Activated T-cell treated with anti-CD3 and anti-CD28 coated beads, Interleukin-2, amount 50 U/mL, for 72 hours (primary cell): ENCODE results near the gene PER2. TPM values are rescaled to one million over a fixed set of nuclear protein-coding genes. Genes with fewer than 3 reads are reported as not detected.

Experiments used
- ATAC-seq, 2 donors: fragments of 150-1000 bp; cut with Tn5 transposase; replicated peaks in 1 of 2; 2 replicates each; pipeline ENCODE4 v1.10.0; 2021; ENCODE audit warnings: moderate library complexity in 2 of 2, mild to moderate bottlenecking in 1 of 2
- DNase-seq, 2 donors: peaks; one replicate each; pipeline ENCODE4 v3.0.0; 2021 to 2022; ENCODE audit warnings: mixed read lengths in 1 of 2
- H3K27ac Mint-ChIP-seq: one replicate; pipeline ENCODE4 v1.8.0; 2022; ENCODE audit warnings: mild to moderate bottlenecking, moderate library complexity, mixed read lengths
- H3K27me3 Mint-ChIP-seq: one replicate; pipeline ENCODE4 v1.8.0; 2022; ENCODE audit warnings: low read depth, mixed read lengths
- H3K36me3 Mint-ChIP-seq, 2 donors: one replicate each; pipeline ENCODE4 v1.8.0; 2022; ENCODE audit warnings: mixed read lengths in 2 of 2, mild to moderate bottlenecking in 1 of 2; ENCODE audit not compliant: insufficient read depth in 2 of 2
- H3K4me1 Mint-ChIP-seq: one replicate; pipeline ENCODE4 v1.8.0; 2022; ENCODE audit warnings: low read depth, mixed read lengths
- H3K4me3 Mint-ChIP-seq, 2 donors: one replicate each; pipeline ENCODE4 v1.8.0; 2022; ENCODE audit warnings: mild to moderate bottlenecking in 2 of 2, mixed read lengths in 2 of 2, moderate library complexity in 2 of 2
- H3K9me3 Mint-ChIP-seq, 2 donors: one replicate each; pipeline ENCODE4 v1.8.0; 2022; ENCODE audit warnings: mixed read lengths in 2 of 2
- total RNA-seq, 2 donors: library from RNA; stranded (reverse); gene quantifications; one replicate each; pipeline ENCODE4 v1.2.3, GENCODE V29; 2022

PER2 gene
- total RNA-seq, 2 donors from 2014 or later = 8.9 to 12.4 TPM

GRCh38 chr2:238202326-238203093 lies 85.9 kb downstream of the PER2 start:
- H3K4me3 Mint-ChIP-seq = peak overlapping the region; percentile 86 to 94
- peaks cover 53% of the 10 kb centered on the region for H3K4me1 Mint-ChIP-seq
- no peak for DNase-seq
- no peaks in the 10 kb centered on the region for H3K27me3 Mint-ChIP-seq
- H3K27ac Mint-ChIP-seq = peak overlapping the region; percentile 62
- H3K36me3 Mint-ChIP-seq = peaks cover 0 to 2% of the 10 kb centered on the region in 2 donors
- H3K9me3 Mint-ChIP-seq = no peaks in the 10 kb centered on the region
- ATAC-seq = no peak

Other genes with a start within 250 kb of the PER2 start
- gene SCLY, start 227.6 kb downstream of the PER2 start, total RNA-seq = 10 to 100 TPM; 36.3 to 38.2 TPM
- under 1 TPM; 0.07 to 0.19 TPM for gene ESPNL, start 188.3 kb downstream of the PER2 start, total RNA-seq
- gene KLHL30, start 149.9 kb downstream of the PER2 start, total RNA-seq = not detected
- under 1 TPM; 0.60 to 0.88 TPM for gene ERFE, start 129.6 kb downstream of the PER2 start, total RNA-seq
- 10 to 100 TPM; 53.2 to 55.5 TPM for gene ILKAP, start 84.9 kb downstream of the PER2 start, total RNA-seq
- 1 to 10 TPM; 1.6 to 2.0 TPM for gene HES6, start 48.6 kb downstream of the PER2 start, total RNA-seq
- 10 to 100 TPM in 1 of 2 donors, 1 to 10 TPM in 1; 7.0 to 13.1 TPM for gene TRAF3IP1, start 31.9 kb upstream of the PER2 start, total RNA-seq
- gene ASB1, start 138.3 kb upstream of the PER2 start, total RNA-seq = 10 to 100 TPM; 49.2 to 52.3 TPM